HEK293 (cell line): Measurements from ENCODE around the gene MYRFL.

Experiments
- EGR2 ChIP-seq: fragments of 450-650 bp; formaldehyde crosslinking; IDR thresholded peaks from 2 replicates; pipeline ENCODE4 v1.5.1; 2016; ENCODE audit warnings: low read depth, missing biosample characterization, missing genetic modification characterization
- MZF1 ChIP-seq: fragments of 450-650 bp; formaldehyde crosslinking; IDR thresholded peaks from 2 replicates; pipeline ENCODE4 v1.5.1; 2017; ENCODE audit warnings: missing biosample characterization, missing genetic modification characterization, borderline replicate concordance
- ZFP3 ChIP-seq: fragments of 450-650 bp; formaldehyde crosslinking; IDR thresholded peaks from 2 replicates; pipeline ENCODE4 v1.5.1; 2016; ENCODE audit warnings: low read depth, missing biosample characterization, missing genetic modification characterization
- ZNF311 ChIP-seq: fragments of 450-650 bp; formaldehyde crosslinking; IDR thresholded peaks from 2 replicates; pipeline ENCODE4 v1.5.1; 2017; ENCODE audit warnings: missing biosample characterization, missing genetic modification characterization, borderline replicate concordance
- ZNF600 ChIP-seq: fragments of 450-650 bp; formaldehyde crosslinking; IDR thresholded peaks from 2 replicates; pipeline ENCODE4 v1.5.1; 2016; ENCODE audit warnings: missing biosample characterization, missing genetic modification characterization
- ZNF747 ChIP-seq: fragments of 450-650 bp; formaldehyde crosslinking; IDR thresholded peaks from 2 replicates; pipeline ENCODE4 v1.5.1; 2016; ENCODE audit warnings: missing biosample characterization, missing genetic modification characterization
- ZXDB ChIP-seq: fragments of 450-650 bp; formaldehyde crosslinking; IDR thresholded peaks from 2 replicates; pipeline ENCODE4 v1.5.1; 2016; ENCODE audit warnings: missing biosample characterization, missing genetic modification characterization
- TF ChIP-seq, protein P1 (sequence below): fragments of 450-650 bp; formaldehyde crosslinking; IDR thresholded peaks from 2 replicates; pipeline ENCODE4 v1.5.1; 2016; ENCODE audit warnings: missing biosample characterization, missing genetic modification characterization
- TF ChIP-seq, protein P2 (sequence below): sonication (generic); formaldehyde crosslinking; IDR thresholded peaks from 2 replicates; pipeline ENCODE4 v1.8.1; 2022; ENCODE audit warnings: mild to moderate bottlenecking, moderate library complexity, missing genetic modification reagents

GRCh38 chr12:69824966-69825560, at the start of gene MYRFL:
- TF ChIP-seq ZXDB (tag by site-specific recombination) (no peak), ZNF600 (no peak), EGR2 (tag by site-specific recombination) (no peak), ZNF747 (no peak), MZF1 (tag by site-specific recombination) (no peak), ZFP3 (tag by site-specific recombination) (no peak), ZNF311 (no peak)
- TF ChIP-seq, protein P1, sequence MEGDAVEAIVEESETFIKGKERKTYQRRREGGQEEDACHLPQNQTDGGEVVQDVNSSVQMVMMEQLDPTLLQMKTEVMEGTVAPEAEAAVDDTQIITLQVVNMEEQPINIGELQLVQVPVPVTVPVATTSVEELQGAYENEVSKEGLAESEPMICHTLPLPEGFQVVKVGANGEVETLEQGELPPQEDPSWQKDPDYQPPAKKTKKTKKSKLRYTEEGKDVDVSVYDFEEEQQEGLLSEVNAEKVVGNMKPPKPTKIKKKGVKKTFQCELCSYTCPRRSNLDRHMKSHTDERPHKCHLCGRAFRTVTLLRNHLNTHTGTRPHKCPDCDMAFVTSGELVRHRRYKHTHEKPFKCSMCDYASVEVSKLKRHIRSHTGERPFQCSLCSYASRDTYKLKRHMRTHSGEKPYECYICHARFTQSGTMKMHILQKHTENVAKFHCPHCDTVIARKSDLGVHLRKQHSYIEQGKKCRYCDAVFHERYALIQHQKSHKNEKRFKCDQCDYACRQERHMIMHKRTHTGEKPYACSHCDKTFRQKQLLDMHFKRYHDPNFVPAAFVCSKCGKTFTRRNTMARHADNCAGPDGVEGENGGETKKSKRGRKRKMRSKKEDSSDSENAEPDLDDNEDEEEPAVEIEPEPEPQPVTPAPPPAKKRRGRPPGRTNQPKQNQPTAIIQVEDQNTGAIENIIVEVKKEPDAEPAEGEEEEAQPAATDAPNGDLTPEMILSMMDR (tag by site-specific recombination): no peak
- TF ChIP-seq, protein P2, sequence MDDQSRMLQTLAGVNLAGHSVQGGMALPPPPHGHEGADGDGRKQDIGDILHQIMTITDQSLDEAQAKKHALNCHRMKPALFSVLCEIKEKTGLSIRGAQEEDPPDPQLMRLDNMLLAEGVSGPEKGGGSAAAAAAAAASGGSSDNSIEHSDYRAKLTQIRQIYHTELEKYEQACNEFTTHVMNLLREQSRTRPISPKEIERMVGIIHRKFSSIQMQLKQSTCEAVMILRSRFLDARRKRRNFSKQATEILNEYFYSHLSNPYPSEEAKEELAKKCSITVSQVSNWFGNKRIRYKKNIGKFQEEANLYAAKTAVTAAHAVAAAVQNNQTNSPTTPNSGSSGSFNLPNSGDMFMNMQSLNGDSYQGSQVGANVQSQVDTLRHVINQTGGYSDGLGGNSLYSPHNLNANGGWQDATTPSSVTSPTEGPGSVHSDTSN (CRISPR knock-in tag): no peak
